Fibroblast of lung (primary cell): Measurements from ENCODE around the gene CENPF.
"Not testable (repeated sequence)": the region's sequence is repeated elsewhere in the genome, so short reads cannot be mapped to it uniquely, and the experiment has no call there.

Source experiments
- EZH2 ChIP-seq: IDR thresholded peaks from 2 replicates; pipeline ENCODE4 v1.5.1; 2012; ENCODE audit warnings: low read length, control low read depth, mild to moderate bottlenecking; ENCODE audit errors: missing control alignments
- TF ChIP-seq, protein P1 (sequence below), 2 donors: IDR thresholded peaks in 1 of 2; conservative IDR thresholded peaks in 1 of 2; 1 replicate in 1 of 2; 2 replicates in 1 of 2; pipeline ENCODE4 v1.5.1; 2011 to 2012; ENCODE audit warnings: low read length in 2 of 2, control low read depth in 1 of 2, inconsistent platforms in 1 of 2, low read depth in 1 of 2, mild to moderate bottlenecking in 1 of 2

- TF ChIP-seq, protein P1, sequence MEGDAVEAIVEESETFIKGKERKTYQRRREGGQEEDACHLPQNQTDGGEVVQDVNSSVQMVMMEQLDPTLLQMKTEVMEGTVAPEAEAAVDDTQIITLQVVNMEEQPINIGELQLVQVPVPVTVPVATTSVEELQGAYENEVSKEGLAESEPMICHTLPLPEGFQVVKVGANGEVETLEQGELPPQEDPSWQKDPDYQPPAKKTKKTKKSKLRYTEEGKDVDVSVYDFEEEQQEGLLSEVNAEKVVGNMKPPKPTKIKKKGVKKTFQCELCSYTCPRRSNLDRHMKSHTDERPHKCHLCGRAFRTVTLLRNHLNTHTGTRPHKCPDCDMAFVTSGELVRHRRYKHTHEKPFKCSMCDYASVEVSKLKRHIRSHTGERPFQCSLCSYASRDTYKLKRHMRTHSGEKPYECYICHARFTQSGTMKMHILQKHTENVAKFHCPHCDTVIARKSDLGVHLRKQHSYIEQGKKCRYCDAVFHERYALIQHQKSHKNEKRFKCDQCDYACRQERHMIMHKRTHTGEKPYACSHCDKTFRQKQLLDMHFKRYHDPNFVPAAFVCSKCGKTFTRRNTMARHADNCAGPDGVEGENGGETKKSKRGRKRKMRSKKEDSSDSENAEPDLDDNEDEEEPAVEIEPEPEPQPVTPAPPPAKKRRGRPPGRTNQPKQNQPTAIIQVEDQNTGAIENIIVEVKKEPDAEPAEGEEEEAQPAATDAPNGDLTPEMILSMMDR (conservative IDR thresholded peaks at IDR 0.05 in 1 of 2, IDR thresholded peaks at IDR 0.05 in 1 of 2; ENCODE audit: low read depth in 1 of 2, low read length in 2 of 2), result not testable (repeated sequence)
- TF ChIP-seq EZH2, result not testable (repeated sequence)
Measured at GRCh38 chr1:214591918-214592317, 11.1 kb upstream of the CENPF start.
